NCI-H2107 (cell line): ENCODE data around the gene GRK4.

Experiments used
- DNase-seq: peaks from one replicate; lab custom pipeline; 2025; lab: John Stamatoyannopoulos, UW

GRK4 gene

DNA sequence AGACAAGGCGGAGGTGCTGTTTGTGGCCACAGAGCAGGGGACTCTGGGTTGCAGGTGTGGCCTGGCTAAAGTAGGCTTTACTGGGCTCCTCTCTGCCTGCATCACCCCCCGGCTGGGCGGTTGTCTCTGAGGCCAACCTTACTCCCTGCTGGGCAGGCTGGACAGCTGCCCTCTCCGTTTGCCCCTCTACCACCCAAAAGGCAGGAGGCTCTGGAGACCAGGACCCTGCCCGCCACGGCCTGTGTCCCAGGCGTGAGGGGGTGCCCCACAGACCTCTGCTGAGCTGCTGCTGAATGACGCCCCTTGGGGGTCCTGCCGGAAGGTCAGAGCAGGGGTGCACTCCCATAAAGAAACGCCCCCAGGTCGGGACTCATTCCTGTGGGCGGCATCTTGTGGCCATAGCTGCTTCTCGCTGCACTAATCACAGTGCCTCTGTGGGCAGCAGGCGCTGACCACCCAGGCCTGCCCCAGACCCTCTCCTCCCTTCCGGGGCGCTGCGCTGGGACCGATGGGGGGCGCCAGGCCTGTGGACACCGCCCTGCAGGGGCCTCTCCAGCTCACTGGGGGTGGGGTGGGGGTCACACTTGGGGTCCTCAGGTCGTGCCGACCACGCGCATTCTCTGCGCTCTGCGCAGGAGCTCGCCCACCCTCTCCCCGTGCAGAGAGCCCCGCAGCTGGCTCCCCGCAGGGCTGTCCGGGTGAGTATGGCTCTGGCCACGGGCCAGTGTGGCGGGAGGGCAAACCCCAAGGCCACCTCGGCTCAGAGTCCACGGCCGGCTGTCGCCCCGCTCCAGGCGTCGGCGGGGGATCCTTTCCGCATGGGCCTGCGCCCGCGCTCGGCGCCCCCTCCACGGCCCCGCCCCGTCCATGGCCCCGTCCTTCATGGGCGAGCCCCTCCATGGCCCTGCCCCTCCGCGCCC is 110.0 kb downstream of the GRK4 start:
- DNase-seq = no peak

DNA sequence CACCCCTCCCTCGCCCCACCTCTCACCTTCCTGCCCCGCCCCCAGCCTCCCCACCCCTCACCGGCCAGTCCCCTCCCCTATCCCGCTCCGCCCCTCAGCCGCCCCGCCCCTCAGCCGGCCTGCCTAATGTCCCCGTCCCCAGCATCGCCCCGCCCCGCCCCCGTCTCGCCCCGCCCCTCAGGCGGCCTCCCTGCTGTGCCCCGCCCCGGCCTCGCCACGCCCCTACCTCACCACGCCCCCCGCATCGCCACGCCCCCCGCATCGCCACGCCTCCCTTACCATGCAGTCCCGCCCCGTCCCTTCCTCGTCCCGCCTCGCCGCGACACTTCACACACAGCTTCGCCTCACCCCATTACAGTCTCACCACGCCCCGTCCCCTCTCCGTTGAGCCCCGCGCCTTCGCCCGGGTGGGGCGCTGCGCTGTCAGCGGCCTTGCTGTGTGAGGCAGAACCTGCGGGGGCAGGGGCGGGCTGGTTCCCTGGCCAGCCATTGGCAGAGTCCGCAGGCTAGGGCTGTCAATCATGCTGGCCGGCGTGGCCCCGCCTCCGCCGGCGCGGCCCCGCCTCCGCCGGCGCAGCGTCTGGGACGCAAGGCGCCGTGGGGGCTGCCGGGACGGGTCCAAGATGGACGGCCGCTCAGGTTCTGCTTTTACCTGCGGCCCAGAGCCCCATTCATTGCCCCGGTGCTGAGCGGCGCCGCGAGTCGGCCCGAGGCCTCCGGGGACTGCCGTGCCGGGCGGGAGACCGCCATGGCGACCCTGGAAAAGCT is 110.9 kb downstream of the GRK4 start, which contains the start of the genes HTT and HTT-AS:
HTT (plus strand) TSS at position 604 of the 768 bp plus-strand sequence; CDS start at position 749, 145 bp downstream.
HTT-AS (minus strand) TSS at position 461 of the 768 bp plus-strand sequence.
- DNase-seq = peak; percentile 69

DNA sequence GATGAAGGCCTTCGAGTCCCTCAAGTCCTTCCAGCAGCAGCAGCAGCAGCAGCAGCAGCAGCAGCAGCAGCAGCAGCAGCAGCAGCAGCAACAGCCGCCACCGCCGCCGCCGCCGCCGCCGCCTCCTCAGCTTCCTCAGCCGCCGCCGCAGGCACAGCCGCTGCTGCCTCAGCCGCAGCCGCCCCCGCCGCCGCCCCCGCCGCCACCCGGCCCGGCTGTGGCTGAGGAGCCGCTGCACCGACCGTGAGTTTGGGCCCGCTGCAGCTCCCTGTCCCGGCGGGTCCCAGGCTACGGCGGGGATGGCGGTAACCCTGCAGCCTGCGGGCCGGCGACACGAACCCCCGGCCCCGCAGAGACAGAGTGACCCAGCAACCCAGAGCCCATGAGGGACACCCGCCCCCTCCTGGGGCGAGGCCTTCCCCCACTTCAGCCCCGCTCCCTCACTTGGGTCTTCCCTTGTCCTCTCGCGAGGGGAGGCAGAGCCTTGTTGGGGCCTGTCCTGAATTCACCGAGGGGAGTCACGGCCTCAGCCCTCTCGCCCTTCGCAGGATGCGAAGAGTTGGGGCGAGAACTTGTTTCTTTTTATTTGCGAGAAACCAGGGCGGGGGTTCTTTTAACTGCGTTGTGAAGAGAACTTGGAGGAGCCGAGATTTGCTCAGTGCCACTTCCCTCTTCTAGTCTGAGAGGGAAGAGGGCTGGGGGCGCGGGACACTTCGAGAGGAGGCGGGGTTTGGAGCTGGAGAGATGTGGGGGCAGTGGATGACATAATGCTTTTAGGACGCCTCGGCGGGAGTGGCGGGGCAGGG is 111.7 kb downstream of the GRK4 start:
- no peak for DNase-seq

DNA sequence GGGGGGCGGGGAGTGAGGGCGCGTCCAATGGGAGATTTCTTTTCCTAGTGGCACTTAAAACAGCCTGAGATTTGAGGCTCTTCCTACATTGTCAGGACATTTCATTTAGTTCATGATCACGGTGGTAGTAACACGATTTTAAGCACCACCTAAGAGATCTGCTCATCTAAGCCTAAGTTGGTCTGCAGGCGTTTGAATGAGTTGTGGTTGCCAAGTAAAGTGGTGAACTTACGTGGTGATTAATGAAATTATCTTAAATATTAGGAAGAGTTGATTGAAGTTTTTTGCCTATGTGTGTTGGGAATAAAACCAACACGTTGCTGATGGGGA is 112.2 kb downstream of the GRK4 start:
- no peak for DNase-seq

DNA sequence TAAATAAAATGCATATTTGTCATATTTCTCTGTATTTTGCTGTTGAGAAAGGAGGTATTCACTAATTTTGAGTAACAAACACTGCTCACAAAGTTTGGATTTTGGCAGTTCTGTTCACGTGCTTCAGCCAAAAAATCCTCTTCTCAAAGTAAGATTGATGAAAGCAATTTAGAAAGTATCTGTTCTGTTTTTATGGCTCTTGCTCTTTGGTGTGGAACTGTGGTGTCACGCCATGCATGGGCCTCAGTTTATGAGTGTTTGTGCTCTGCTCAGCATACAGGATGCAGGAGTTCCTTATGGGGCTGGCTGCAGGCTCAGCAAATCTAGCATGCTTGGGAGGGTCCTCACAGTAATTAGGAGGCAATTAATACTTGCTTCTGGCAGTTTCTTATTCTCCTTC is 114.4 kb downstream of the GRK4 start:
- DNase-seq = no peak

DNA sequence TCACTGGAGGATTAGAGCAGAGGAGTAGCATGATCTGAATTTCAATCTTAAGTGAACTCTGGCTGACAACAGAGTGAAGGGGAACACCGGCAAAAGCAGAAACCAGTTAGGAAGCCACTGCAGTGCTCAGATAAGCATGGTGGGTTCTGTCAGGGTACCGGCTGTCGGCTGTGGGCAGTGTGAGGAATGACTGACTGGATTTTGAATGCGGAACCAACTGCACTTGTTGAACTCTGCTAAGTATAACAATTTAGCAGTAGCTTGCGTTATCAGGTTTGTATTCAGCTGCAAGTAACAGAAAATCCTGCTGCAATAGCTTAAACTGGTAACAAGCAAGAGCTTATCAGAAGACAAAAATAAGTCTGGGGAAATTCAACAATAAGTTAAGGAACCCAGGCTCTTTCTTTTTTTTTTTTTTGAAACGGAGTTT is 116.3 kb downstream of the GRK4 start:
- no peak for DNase-seq

DNA sequence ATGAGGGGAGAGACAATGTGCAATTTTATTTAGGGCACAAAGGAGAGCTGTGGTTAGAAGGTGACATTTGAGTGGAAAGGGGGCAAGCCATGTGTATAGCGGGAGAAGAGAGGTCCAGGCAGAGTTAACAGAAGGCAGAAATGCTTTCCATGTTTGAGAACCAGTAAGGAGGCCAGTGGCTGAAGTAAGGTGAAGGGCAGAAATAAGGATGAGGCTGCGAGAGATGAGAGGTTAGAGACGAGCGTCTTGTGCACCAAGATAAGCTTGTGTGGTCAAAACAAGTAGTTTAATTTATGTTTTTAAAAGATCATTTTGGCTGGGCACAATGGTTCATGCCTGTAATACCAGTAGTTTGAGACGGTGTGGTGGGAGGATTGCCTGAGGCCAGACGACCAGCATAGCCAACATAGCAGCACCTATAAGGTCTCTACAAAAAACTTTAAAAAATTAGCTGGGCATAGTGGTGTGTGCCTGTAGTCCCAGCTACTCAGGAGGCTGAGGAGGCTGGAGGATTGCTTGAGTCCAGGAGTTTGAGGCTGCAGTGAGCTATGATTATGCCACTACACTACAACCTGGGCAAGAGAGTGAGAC is 119.6 kb downstream of the GRK4 start:
- DNase-seq = no peak

DNA sequence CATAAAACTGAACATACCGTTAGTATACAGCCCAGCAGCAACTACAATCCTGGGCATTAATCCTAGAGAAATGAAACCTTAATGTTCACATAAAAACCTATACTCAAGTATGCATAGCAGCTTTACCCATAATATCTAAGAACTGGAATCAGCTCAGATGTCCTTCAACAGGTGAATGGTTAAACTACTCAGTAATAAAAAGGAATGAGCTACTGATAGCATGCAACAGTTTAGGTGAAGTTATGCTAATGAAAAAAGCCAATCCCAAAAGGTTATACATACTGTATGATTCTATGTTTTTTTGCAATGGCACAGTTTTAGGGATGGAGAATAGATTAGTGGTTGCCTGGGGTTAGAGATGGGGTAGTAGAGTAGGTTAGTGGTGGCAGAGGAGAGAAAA is 120.4 kb downstream of the GRK4 start:
- no peak for DNase-seq

DNA sequence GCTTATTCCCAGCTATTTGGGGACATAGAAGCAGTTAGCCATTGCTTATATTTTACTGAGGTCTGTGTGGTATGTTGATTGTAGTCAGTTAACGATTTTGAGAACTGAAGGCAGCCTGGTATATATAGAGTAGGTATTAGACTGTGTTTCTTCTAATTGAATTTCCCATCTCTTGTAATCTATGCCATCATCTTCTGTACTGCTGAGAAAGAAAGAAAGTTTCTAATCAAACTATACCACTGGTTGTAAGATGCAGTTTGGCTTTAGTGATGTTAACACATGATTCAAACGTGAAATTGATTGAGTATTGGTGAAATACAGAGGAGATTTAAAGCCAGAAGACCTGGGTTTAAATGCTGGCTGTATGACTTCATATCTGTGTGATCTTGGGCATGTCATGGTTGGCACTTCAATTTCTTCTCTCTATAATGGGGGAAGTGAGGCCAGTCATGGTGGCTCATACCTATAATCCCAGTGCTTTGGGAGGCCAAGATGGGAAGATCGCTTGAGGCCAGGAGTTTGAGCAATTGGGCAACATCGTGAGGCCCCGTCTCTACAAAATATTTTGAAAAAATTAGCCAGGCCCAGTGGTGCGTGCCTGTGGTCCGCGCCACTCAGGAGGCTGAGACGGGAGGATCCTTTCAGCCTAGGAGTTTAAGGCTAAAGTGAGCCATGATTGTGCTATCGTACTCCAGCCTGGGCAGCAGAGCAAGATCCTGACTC is 122.7 kb downstream of the GRK4 start:
- no peak for DNase-seq

DNA sequence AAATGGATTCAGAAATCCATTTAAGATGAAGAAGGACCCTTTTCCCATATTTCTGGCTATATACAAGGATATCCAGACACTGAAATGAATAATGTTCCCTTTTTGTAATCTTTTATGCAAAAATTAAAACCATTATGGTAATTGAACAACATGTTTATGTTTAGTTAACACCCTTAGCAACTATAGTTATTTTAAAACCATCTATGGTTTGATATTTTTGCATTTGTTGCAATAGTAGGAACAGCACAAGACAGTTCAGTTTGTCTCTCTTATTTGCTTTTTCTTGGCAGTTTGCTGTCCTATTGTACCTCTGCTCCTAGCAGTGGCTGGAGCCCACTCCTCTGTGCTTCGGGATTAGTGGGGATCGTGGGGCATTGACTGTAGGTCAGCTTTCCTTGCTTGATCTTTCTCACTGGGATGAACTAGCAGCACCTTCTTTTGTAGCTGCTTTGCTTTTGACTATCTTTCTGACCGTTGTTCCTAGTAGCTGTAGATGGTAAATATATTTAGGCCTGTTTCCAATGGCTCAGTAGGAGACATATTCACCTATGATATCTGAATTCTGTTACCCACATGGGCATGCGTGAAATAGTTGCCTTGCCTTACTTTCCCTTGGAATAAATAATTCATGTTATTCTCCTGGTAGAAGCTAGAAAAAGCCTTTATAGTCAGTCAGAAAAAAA is 123.9 kb downstream of the GRK4 start:
- DNase-seq = no peak
